Esophagus (tissue), 2 donors: ENCODE results near the gene SLC22A15. TPM values are rescaled to one million over a fixed set of nuclear protein-coding genes. Genes with fewer than 3 reads are reported as not detected.

ENCODE experiments used
- H3K27ac ChIP-seq, 2 donors: one replicate each; pipeline ENCODE4 v1.5.1; 2013; ENCODE audit warnings: low read depth in 2 of 2, mild to moderate bottlenecking in 2 of 2, inconsistent platforms in 1 of 2, low read length in 1 of 2, moderate library complexity in 1 of 2
- H3K27me3 ChIP-seq, 2 donors: one replicate each; pipeline ENCODE4 v1.6.1; 2013; ENCODE audit warnings: low read length in 2 of 2, control low read depth in 1 of 2, mild to moderate bottlenecking in 1 of 2; ENCODE audit not compliant: insufficient read depth in 2 of 2, control insufficient read depth in 1 of 2
- H3K36me3 ChIP-seq, 2 donors: one replicate each; pipeline ENCODE4 v1.6.1; 2013; ENCODE audit warnings: low read length in 1 of 2; ENCODE audit not compliant: control insufficient read depth in 2 of 2, insufficient read depth in 2 of 2
- H3K4me1 ChIP-seq, 2 donors: one replicate each; pipeline ENCODE4 v1.6.1; 2013; ENCODE audit warnings: low read length in 1 of 2; ENCODE audit not compliant: control insufficient read depth in 2 of 2, insufficient read depth in 2 of 2
- H3K4me3 ChIP-seq, 2 donors: one replicate each; pipeline ENCODE4 v1.5.1; 2013; ENCODE audit warnings: low read length in 2 of 2, mild to moderate bottlenecking in 2 of 2, low read depth in 1 of 2, moderate library complexity in 1 of 2
- H3K9me3 ChIP-seq, 2 donors: one replicate each; pipeline ENCODE4 v1.6.1; 2013; ENCODE audit warnings: mild to moderate bottlenecking in 2 of 2, low read depth in 1 of 2, low read length in 1 of 2, moderate library complexity in 1 of 2; ENCODE audit not compliant: control insufficient read depth in 2 of 2, insufficient read depth in 1 of 2
- WGBS, 2 donors: extraction: QIAGEN DNeasy Blood & Tissue Kit; methylation state at CpG; one replicate each; pipeline ENCODE4 v1.1.7; 2013; 5-methylcytosine and 5-hydroxymethylcytosine counted together
- polyA plus RNA-seq, 2 donors: library from polyadenylated mRNA; stranded (reverse); fragments of 200-250 nt; gene quantifications; one replicate each; pipeline ENCODE4 v1.2.3, GENCODE V29; 2013
- donor health status: healthy with polysubstance abuse.
- donor health status: Bipolar disorder and iron deficiency.

Gene SLC22A15
- polyA plus RNA-seq, 2 donors, result 3.1 to 5.1 TPM

DNA sequence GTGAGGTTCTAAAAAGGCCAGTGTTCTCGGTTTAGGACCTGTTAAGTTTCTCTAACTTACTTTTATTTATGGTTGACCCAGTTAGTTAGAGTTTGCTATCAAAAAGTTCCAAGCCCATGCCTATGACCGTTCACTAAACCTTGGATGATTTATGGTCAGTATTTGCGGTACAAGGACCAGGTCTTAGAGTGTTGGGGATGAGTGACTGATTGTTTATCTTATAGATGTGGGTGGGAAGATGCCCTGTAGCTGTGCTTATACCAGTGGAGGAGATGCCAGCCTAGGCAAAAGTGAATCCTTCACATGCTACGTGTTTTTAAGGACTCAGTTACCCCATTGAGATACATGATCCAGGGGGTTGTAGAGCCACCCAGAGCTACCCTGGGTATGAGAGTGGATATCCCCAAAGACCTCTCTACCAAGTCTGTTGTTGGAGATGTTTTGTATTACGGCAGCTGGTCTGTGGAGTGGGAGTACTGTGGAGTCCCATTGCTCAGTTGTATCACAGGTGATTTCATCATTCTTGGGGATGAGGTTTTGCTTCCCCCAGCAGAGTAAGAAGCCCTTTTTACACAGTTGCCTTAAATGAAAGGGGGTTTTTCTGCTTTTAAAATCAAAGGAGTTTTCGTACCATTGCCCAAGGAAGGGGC is 2.1 kb downstream of the SLC22A15 start:
- no peaks in the 10 kb centered on the region for H3K36me3 ChIP-seq
- no peak overlapping the region for H3K27ac ChIP-seq
- WGBS, 2 donors, result 87 to 91% methylated on average over 6 of the region's 6 CpGs
- no peaks in the 10 kb centered on the region for H3K9me3 ChIP-seq
- no peaks in the 10 kb centered on the region for H3K4me1 ChIP-seq
- no peaks in the 10 kb centered on the region for H3K27me3 ChIP-seq
- H3K4me3 ChIP-seq, result no peak overlapping the region

DNA sequence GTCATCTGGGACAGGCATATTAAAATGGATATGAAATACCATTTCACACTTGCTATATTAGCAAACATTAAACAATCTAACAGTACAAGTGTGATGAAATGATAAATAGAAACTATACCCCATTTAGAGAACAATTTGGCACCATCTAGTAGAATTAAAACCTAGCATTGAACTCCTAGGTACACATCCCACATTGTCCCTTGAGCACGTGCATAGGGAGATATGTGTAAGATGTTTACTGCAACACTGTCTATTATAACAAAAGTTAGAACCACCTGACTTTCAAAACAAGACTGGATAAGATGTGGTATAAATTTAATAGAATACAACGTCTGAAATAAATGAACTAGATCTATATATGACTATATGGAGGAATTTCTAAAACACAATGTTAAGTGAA is 3.8 kb downstream of the SLC22A15 start:
- H3K27me3 ChIP-seq, result no peaks in the 10 kb centered on the region
- H3K4me3 ChIP-seq, result no peak overlapping the region
- no peak overlapping the region for H3K27ac ChIP-seq
- H3K4me1 ChIP-seq, result no peaks in the 10 kb centered on the region
- WGBS, 2 donors, result 64 to 70% methylated on average over 2 of the region's 2 CpGs
- H3K36me3 ChIP-seq, result no peaks in the 10 kb centered on the region
- no peaks in the 10 kb centered on the region for H3K9me3 ChIP-seq

DNA sequence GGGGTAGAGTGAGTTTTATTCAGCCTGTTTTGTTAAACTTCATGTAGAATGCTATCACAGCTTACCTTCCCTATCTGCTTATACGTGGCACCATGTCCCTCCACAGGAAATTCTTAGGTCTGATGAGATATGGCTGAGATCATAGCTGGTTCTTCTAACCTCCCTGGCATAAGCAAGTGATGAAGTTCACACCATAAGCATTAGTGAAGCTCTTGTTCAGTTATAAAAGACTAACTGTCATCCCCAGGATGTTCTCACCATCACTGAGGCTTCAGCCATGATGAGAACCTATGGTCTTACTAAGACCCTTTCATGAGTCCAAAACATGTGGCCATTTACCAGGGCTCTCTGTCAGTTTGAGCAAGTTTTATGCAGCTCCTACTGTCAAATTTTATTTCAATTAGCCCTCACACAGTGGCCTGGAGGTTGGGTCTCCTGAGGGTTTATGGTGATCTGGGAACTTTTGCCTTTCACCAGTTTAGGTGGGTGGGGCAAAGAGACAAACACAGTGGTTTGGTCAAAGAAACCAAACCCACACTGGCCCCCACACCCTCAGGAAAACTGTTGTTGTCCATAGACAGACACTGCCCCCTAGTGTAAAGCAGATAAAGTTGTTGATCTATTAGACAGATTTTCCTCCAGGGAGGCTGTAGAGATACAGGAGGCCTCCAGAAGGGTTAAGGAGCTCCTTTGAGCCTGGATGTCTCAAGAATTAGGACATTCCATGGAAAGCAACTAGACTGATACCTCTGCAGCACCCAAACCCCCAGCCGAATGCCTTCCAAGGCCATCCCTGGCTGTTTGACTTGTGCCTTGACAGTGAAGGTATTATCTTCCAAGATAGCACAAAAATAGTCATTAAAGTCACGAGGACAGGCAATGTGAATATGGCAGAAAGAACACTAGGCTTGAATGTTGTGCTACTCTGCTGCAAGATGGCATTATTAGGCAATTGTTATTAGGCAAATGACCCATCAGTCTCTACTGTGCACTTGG is 5.0 kb downstream of the SLC22A15 start:
- H3K27ac ChIP-seq, result peak overlapping the region in 1 of 2 donors; percentile 13
- no peaks in the 10 kb centered on the region for H3K27me3 ChIP-seq
- no peak overlapping the region for H3K4me3 ChIP-seq
- no peaks in the 10 kb centered on the region for H3K9me3 ChIP-seq
- 49 to 60% methylated on average over 3 of the region's 3 CpGs for WGBS, 2 donors
- no peaks in the 10 kb centered on the region for H3K4me1 ChIP-seq
- H3K36me3 ChIP-seq, result no peaks in the 10 kb centered on the region

GRCh38 chr1:115982400-115982799 is 6.1 kb downstream of the SLC22A15 start:
- WGBS, 2 donors, result 57 to 60% methylated on average over 3 of the region's 3 CpGs
- Histone ChIP-seq H3K4me3 (no peak overlapping the region), H3K4me1 (no peaks in the 10 kb centered on the region), H3K9me3 (no peaks in the 10 kb centered on the region), H3K36me3 (no peaks in the 10 kb centered on the region), H3K27me3 (no peaks in the 10 kb centered on the region), H3K27ac (no peak overlapping the region)

DNA sequence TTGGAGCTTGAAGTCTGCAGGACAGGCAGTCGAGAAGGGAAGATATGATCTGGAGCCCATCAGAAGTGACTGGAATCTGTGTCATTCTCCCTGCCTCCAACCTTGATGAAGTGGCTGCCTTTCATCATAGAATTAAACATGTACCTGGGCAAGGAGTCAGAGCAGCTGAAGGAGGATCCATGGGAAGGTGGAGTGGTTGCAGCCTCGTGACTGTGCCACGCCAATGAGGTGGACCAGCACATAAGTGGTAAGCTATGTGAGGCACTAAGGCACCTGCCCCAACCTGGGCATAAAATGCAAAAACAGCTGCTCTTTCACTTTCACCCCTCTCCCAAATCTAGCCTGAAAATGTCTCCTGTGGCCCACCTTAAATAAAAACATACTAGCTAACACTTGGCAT is 7.3 kb downstream of the SLC22A15 start:
- no peaks in the 10 kb centered on the region for H3K9me3 ChIP-seq

DNA sequence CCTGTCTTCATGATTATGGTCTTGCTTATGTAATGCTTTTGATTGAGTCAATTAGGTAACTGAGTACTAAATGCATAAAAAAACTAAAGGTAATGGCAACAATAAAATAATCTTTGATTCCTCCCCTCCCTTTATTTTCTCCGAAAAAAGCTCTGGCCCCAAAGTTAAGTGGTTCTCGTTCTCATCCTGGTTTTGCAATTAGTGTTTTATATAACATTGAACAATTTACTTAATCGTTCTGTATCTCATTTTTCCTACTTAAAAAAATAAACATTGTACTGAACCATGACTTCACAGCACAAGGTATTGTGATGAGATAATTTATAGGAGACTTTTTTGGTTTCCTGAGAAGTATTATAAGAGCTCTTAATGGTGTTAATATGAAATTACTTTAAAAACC is 11.3 kb downstream of the SLC22A15 start:
- 75 to 78% methylated on average over 3 of the region's 3 CpGs for WGBS, 2 donors
- Histone ChIP-seq H3K4me1 (no peaks in the 10 kb centered on the region), H3K4me3 (no peak overlapping the region), H3K36me3 (peaks cover 0 to 2% of the 10 kb centered on the region in 2 donors), H3K27ac (no peak overlapping the region), H3K9me3 (no peaks in the 10 kb centered on the region), H3K27me3 (no peaks in the 10 kb centered on the region)

More for the DNA sequence above, 7.3 kb downstream of the SLC22A15 start:
- WGBS, 2 donors, result 82 to 83% methylated on average over 3 of the region's 3 CpGs
- no peaks in the 10 kb centered on the region for H3K27me3 ChIP-seq
- no peaks in the 10 kb centered on the region for H3K36me3 ChIP-seq
- no peak overlapping the region for H3K27ac ChIP-seq
- no peak overlapping the region for H3K4me3 ChIP-seq
- H3K4me1 ChIP-seq, result no peaks in the 10 kb centered on the region

DNA sequence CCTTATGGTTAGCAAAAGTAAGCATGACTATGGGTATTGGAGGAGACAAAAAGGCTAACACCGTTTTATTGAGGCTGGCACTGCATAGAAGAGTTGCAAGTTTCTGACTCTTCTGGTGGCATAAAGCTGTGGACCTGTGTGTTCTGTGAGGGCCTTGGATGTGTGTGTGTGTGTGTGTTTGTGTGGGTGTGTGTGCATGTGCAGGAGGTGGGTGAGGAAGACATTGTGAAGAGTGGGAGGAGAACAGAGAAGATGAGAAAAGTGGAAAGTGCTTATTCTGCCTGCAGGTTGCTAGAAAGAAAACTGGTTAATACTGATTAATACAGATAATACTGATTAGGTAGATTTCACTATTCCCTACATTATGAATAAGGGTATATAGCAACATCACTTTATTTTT is 12.6 kb downstream of the SLC22A15 start:
- WGBS, 2 donors, result 82 to 83% methylated on average over 1 of the region's 1 CpG

GRCh38 chr1:115989699-115990098 is 13.4 kb downstream of the SLC22A15 start:
- Histone ChIP-seq H3K27ac (no peak overlapping the region), H3K4me3 (no peak overlapping the region), H3K4me1 (no peaks in the 10 kb centered on the region), H3K27me3 (no peaks in the 10 kb centered on the region), H3K36me3 (peaks cover 2 to 4% of the 10 kb centered on the region in 2 donors), H3K9me3 (no peaks in the 10 kb centered on the region)
- WGBS, 2 donors, result 94% methylated on average over 3 of the region's 3 CpGs

More for the DNA sequence above, 12.6 kb downstream of the SLC22A15 start:
- no peak overlapping the region for H3K27ac ChIP-seq
- H3K36me3 ChIP-seq, result peaks cover 2 to 4% of the 10 kb centered on the region in 2 donors
- no peak overlapping the region for H3K4me3 ChIP-seq
- H3K27me3 ChIP-seq, result no peaks in the 10 kb centered on the region
- H3K9me3 ChIP-seq, result no peaks in the 10 kb centered on the region
- H3K4me1 ChIP-seq, result no peaks in the 10 kb centered on the region

- no peaks in the 10 kb centered on the region for H3K4me1 ChIP-seq
- H3K9me3 ChIP-seq, result no peaks in the 10 kb centered on the region
- WGBS, 2 donors, result 85 to 89% methylated on average over 8 of the region's 8 CpGs
- H3K27me3 ChIP-seq, result no peaks in the 10 kb centered on the region
- no peak overlapping the region for H3K4me3 ChIP-seq
- peaks cover 4 to 5% of the 10 kb centered on the region in 2 donors for H3K36me3 ChIP-seq
- no peak overlapping the region for H3K27ac ChIP-seq
These were observed 15.6 kb downstream of the SLC22A15 start for GRCh38 chr1:115991909-115992308.
